HG03025 (cell line): ENCODE data around the gene IRF1.

Source experiments
- ATAC-seq: cut with Tn5 transposase; IDR thresholded peaks from one replicate; pipeline ENCODE4 v1.9.1; 2021; ENCODE audit warnings: mild to moderate bottlenecking, moderate library complexity; ENCODE audit not compliant: unreplicated experiment, low FRiP score

IRF1 gene

GRCh38 chr5:132463811-132464155 is 26.8 kb downstream of the IRF1 start:
- no peak for ATAC-seq

DNA sequence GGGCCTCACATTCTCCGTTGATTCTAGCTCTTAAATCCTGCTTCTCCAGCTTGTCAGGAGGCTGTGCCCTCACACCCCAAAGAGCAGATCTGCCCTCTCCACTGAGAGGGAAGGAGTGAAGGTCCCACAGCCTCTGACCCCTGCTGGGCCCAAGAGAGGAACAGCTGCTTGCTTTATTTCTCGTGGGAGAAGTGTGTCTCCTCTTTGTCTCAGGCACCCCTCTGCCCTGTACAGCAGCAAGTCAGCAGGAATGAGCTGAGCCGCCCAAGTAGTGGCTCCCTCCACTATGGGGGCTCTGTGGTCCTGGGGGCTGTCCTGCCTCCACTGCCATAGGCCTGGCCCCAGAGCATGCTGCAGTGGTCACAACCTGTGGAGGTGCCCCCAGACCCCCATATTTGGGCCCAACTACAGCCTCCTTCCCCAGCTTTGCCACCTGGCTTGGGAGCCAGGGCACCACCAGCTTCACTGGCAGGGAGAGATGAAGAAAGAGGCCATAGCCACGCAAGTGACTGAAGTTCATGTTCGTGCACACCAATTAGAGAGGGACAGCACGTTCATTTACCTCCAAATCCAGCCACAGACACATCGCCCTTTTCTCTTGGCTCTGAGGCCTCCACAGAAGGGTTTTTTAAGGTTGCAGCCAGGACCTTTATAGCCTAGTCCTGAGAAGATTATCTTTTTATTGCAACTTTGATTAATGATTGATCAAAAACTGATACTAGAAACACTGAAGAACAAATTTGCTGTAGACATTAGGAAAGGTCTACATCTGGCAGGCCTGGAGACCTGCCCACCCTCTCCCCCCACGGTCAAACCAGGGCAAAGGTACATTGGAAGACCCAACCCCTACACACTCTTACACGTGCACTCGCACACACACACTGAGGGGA is 27.5 kb downstream of the IRF1 start:
- ATAC-seq, result no peak

GRCh38 chr5:132462333-132462732 is 28.2 kb downstream of the IRF1 start:
- ATAC-seq, result no peak

- no peak for ATAC-seq
Measured at GRCh38 chr5:132461569-132462070, 29.0 kb downstream of the IRF1 start.

GRCh38 chr5:132460846-132461568 is 29.6 kb downstream of the IRF1 start:
- no peak for ATAC-seq

DNA sequence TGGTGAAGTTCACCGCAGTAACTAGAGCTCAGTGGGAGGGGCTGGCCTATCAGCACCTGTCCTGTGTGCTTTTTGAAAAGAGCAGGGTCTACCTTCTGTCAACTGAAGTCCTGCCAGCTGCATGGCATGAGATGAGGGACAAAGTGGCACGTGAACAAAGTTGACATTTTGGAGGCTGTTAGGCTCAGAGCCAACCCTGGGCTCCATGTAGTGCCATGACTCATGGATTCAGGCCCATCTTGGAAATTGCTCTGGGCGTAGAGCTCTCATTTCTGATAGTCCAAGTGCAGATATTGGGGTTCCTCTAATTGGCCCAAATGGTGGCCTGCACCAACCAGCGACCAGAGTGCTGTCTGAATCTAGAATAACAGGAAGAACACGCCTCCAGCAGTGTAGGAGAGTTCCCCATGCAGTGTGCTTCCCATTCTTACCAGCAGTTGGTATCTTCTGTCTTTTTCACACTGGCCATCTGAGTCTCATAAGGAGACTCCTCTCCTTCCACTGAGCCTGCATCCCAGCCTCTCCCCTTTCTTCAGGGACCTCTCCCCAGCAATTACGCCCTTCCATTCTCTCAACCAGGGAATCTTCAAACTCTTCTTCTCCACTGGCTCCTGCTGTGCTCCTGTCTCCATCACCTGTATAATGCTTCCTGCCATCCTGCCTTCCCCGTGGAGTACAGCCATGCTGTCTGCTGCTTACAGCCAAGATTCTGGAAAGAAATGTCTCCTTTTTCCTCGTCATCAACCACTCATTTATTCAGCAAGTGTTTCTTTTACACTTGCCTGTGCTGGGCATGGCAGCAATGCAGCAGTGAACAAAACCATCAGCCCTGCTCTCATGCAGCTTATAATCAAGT is 30.4 kb downstream of the IRF1 start:
- ATAC-seq, result no peak

GRCh38 chr5:132459031-132459982 is 31.3 kb downstream of the IRF1 start:
- ATAC-seq, result no peak

GRCh38 chr5:132458651-132459030 is 31.9 kb downstream of the IRF1 start:
- ATAC-seq, result no peak

DNA sequence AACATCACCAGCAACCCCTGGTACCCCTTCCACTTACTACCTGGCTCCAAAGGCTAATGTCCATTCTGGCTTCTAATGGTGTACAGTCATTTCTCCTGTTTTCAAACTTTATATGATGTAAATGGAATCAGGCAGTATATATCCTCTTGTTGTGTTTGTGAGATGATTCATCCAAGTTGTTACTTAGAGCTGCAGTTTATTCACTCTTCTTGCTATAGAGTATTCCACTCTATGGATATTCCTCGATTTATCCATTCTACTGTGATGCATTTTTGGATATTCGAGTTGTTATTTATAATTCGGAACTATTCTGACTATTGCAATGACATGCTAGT is 32.4 kb downstream of the IRF1 start:
- no peak for ATAC-seq

- no peak for ATAC-seq
Measured at GRCh38 chr5:132457371-132458225, 33.0 kb downstream of the IRF1 start.

DNA sequence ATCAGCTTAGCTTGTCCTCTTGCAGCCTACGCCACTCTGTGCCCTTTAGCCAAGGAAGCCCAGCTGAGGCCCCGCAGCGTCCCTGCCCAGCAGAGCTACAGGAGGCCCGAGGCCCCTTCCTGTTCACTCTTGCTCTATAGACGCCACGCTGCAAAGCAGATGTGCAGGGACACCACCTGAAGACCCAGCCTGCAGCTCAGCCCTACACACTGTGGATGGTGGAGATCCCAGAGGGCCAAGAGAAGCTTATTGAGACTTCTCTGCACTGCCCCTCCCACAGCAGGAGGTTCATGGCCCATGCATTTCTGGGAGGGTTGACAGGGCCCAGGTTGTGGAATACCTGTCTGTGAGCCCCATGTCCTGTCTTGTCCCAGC is 33.6 kb downstream of the IRF1 start:
- no peak for ATAC-seq

- no peak for ATAC-seq
Measured at GRCh38 chr5:132456296-132456986, 34.1 kb downstream of the IRF1 start.

DNA sequence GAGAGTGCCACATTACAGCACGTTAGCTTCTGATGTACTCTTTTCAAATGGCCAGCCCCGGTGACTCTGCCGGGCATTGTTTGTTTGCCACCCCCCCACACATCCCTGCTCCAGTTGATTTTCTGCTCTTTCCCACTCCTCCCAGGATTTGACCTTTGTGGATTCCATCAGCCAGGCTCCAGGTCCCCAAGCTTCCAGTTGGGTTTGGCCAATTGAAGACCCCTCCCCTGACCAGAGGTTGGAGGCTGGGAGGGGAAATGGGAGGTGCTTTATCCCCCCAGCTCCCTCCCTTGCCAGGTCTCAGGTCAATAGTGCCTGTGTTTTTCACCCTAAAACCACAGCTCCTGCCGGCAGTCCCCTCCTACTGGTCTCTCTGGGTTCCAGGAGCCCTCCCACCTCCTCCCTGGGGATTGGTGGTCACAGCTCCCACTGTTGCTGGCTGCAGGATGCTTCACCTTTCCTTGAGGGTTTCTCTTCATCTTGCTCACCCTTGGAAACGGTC is 34.9 kb downstream of the IRF1 start:
- ATAC-seq, result no peak

DNA sequence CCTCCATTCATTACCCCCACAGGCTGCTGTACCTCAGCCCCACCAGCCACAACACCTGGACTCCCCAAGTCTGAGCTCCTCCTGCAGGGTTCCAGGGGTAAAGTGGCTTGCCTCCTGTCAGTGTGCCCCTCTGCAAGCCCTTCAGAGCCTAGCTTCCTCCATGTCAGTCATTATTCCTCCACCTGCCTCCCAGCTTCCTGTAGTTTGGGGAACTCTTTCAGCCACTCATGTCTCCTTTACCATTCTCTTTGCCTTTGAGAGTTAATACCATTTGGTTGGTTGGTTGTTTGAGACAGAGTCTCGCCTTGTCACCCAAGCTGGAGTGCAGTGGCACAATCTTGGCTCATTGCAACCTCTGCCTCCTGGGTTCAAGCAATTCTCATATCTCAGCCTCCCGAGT is 36.2 kb downstream of the IRF1 start:
- no peak for ATAC-seq

- no peak for ATAC-seq
Measured at GRCh38 chr5:132451387-132451786, 39.2 kb downstream of the IRF1 start.

DNA sequence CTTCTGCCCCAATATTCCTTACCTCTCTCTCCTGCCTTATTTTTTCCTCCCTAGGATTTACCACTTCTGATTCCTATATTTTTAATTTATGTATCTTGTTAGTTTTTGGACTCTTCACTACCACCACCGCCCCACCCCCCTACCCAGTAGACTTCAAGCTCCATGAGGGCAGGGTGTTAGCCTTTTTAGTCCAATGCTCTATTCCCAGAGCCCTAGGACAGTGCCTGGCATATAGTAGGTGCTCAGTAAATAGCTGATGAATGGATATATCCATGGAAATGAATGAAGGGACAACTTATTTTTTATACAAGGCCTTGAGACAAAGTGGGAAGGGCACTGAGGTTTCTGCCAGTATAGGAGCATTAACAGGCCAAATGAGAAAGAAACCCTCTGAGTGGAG is 41.5 kb downstream of the IRF1 start:
- ATAC-seq, result no peak

DNA sequence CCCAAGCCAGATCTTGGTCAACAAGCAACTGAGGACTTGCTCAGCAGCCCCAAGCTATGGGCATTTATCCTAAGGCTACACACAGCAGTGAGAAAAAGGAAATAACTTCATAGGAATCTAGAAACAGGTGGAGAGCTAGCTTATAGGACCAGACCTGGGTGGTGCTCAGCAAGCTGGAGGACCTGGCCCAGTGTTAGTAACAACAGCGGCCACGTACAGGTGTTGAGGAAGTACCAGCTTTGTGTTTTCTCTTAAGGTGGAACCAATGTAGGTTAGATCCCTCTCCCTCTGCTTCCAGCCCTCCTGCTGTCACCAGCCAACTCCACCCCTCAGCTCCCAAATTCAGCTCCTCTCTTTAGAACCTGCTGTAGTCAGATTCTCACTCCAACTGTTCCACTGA is 43.4 kb downstream of the IRF1 start:
- no peak for ATAC-seq

DNA sequence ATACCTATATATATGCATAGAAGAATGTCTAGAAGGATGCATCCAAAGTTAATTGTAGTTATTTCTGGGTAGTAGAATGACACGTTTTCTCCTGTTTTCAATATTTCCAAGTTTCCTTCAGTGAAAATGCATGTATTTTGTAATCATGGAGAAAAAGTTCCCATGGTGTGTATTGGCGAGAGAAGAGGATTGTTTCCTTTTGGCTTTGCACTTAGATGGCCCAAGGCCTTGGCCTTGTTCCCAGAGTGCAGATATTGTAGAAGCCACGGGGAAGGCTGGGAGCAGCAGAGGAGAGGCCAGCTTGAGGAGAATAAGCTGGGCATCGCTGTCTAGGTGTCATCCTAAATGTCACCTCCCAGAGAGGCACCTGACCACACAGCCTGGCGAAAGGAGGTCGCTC is 44.0 kb downstream of the IRF1 start:
- ATAC-seq, result no peak
